22Rv1 (cell line): ENCODE data around the gene PRRC2C.

ENCODE experiments used
- CTCF ChIP-seq: fragments of 450-650 bp; IDR thresholded peaks from 2 replicates; pipeline ENCODE4 v1.5.1; 2017; ENCODE audit warnings: mild to moderate bottlenecking
- ZFX ChIP-seq: fragments of 450-650 bp; IDR thresholded peaks from 2 replicates; pipeline ENCODE4 v1.6.1; 2017; ENCODE audit warnings: antibody characterized with exemption, borderline replicate concordance

GRCh38 chr1:171582589-171582988, 97.3 kb downstream of the PRRC2C start:
- TF ChIP-seq CTCF = no peak
- no peak for TF ChIP-seq ZFX
